DOHH2 (cell line): ENCODE measurements around the gene ZNF514.

Experiments used
- CTCF ChIP-seq: fragments of 200-600 bp; sonication (generic); IDR thresholded peaks from one replicate; pipeline ENCODE4 v1.5.1; 2014; ENCODE audit warnings: antibody characterized with exemption, mild to moderate bottlenecking, low read depth, low read length; ENCODE audit not compliant: poor library complexity, severe bottlenecking
- EZH2phosphoT487 ChIP-seq: fragments of 200-600 bp; sonication (generic); IDR thresholded peaks from 2 replicates; pipeline ENCODE4 v1.6.1; 2017; ENCODE audit warnings: borderline replicate concordance, mild to moderate bottlenecking, antibody characterized with exemption, low read length, moderate library complexity, mixed read lengths

GRCh38 chr2:95159690-95160449 is at the start of gene ZNF514:
- TF ChIP-seq CTCF (no peak), EZH2phosphoT487 (no peak)
